Gastroesophageal sphincter (tissue), 4 donors: ENCODE measurements around the gene WRNIP1. TPM values are rescaled to one million over a fixed set of nuclear protein-coding genes. Genes with fewer than 3 reads are reported as not detected.
A peak's percentile ranks its signal among the peaks of the same experiment; 100 is the strongest.
"Not testable (repeated sequence)": the region's sequence is repeated elsewhere in the genome, so short reads cannot be mapped to it uniquely, and the experiment has no call there.

Experiments used
- ATAC-seq: fragments of 150-250 bp; one replicate; pipeline ENCODE4 v1.9.1; 2016; ENCODE audit warnings: mild to moderate bottlenecking, moderate library complexity
- H3K27ac ChIP-seq, 4 donors: fragments of 200-600 bp; sonication (generic) in 3 of 4; 1 replicate in 3 of 4; 2 replicates in 1 of 4; pipeline ENCODE4 v1.5.1; 2016 to 2019
- H3K27me3 ChIP-seq: fragments of 200-600 bp; sonication (generic); one replicate; pipeline ENCODE4 v1.5.1; 2019
- H3K36me3 ChIP-seq, 2 donors: fragments of 200-600 bp; sonication (generic); one replicate each; pipeline ENCODE4 v1.5.1; 2019; ENCODE audit warnings: control low read depth in 1 of 2
- H3K4me1 ChIP-seq, 3 donors: fragments of 200-600 bp; sonication (generic); 1 replicate in 2 of 3; 2 replicates in 1 of 3; pipeline ENCODE4 v1.5.1; 2016 to 2019; ENCODE audit warnings: control low read depth in 2 of 3
- H3K4me3 ChIP-seq, 2 donors: fragments of 200-600 bp; sonication (generic); one replicate each; pipeline ENCODE4 v1.5.1; 2019; ENCODE audit warnings: mild to moderate bottlenecking in 1 of 2, moderate library complexity in 1 of 2
- H3K9me3 ChIP-seq, 3 donors: fragments of 200-600 bp; sonication (generic); one replicate each; pipeline ENCODE4 v1.5.1; 2017 to 2019; ENCODE audit warnings: control low read depth in 2 of 3
- EP300 ChIP-seq: sonication (generic); formaldehyde crosslinking; IDR thresholded peaks from one replicate; pipeline ENCODE4 v1.6.1; 2017; ENCODE audit warnings: antibody characterized with exemption, mild to moderate bottlenecking
- POLR2A ChIP-seq, 2 donors: fragments of 450-650 bp; IDR thresholded peaks; one replicate each; pipeline ENCODE4 v1.6.1; 2017; ENCODE audit warnings: antibody characterized with exemption in 2 of 2, mild to moderate bottlenecking in 2 of 2, moderate library complexity in 1 of 2
- POLR2AphosphoS5 ChIP-seq: sonication (generic); formaldehyde crosslinking; IDR thresholded peaks from one replicate; pipeline ENCODE4 v1.6.1; 2017; ENCODE audit warnings: antibody characterized with exemption
- WGBS, 2 donors: methylation state at CpG; one replicate each; pipeline ENCODE4 v1.1.5; 2018; ENCODE audit warnings: low coverage in 1 of 2; 5-methylcytosine and 5-hydroxymethylcytosine counted together
- total RNA-seq, 4 donors: library from RNA; depleted of rRNA; stranded (reverse); fragments of >200 nt; gene quantifications; one replicate each; pipeline ENCODE4 v1.1.0, GENCODE V29; 2016
- TF ChIP-seq, protein P1 (sequence below), 4 experiments: fragments of 200-600 bp in 2 of 4; fragments of 450-650 bp in 2 of 4; sonication (generic) in 1 of 4; IDR thresholded peaks; one replicate each; pipeline ENCODE4 v1.5.1; 2017 to 2019; ENCODE audit warnings: antibody characterized with exemption in 4 of 4, mild to moderate bottlenecking in 2 of 4, moderate library complexity in 2 of 4

The WRNIP1 gene
- total RNA-seq, 4 donors from 2014 or later, result 48.1 to 66.1 (median 57.1) TPM

DNA sequence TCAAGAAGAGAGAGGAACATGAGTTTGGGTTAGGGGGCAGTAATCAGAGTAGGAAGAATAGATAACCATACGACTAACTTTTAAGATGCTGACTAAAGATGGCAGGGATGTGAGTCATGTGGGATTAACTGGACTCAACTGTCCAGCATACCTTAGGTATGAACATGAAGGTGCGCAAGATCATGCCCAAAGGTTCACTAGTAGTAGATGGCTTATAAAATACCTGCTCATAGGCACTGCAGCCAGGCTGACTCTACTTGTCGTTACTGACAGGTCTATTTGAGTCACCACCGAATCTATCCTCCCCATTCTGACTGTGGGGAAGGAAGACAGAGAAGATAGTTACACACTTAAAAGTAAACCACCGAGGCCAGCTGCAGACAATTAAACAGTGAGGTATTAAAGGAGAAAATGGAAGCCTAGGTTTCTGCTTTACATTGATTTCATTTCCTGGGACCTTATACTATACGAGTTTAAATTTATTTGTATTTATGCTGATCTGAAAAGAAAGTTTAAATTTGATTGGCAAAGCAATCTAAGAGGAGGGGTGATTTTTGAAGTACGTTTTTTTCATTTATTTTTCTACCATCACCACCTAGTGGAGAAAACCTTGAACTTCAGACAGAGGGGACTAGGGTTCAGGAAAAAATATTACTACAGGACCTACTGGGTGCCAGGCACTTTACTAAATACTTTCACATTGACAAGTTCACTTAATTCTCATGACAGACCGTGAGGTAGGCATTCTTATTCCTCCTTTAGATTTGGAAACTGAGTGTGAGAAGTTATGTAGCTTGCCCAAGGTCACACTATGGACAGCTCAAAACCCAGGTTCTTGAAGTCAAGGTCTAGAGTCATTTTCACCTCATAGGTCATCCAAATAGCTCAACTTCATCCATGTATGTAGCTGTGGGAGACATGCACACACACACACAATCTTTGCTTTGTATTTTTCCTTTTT, 4.0 kb upstream of the WRNIP1 start:
- no peak for ATAC-seq
- H3K36me3 ChIP-seq, result no peaks in the 10 kb centered on the region
- H3K4me3 ChIP-seq, result no peak overlapping the region
- H3K27ac ChIP-seq, result no peak overlapping the region
- peaks cover 0 to 16% (median 4%) of the 10 kb centered on the region in 3 donors for H3K4me1 ChIP-seq
- no peaks in the 10 kb centered on the region for H3K27me3 ChIP-seq
- H3K9me3 ChIP-seq, result no peaks in the 10 kb centered on the region
- WGBS, 2 donors, result 83 to 84% methylated on average over 8 of the region's 8 CpGs
- TF ChIP-seq, protein P1, sequence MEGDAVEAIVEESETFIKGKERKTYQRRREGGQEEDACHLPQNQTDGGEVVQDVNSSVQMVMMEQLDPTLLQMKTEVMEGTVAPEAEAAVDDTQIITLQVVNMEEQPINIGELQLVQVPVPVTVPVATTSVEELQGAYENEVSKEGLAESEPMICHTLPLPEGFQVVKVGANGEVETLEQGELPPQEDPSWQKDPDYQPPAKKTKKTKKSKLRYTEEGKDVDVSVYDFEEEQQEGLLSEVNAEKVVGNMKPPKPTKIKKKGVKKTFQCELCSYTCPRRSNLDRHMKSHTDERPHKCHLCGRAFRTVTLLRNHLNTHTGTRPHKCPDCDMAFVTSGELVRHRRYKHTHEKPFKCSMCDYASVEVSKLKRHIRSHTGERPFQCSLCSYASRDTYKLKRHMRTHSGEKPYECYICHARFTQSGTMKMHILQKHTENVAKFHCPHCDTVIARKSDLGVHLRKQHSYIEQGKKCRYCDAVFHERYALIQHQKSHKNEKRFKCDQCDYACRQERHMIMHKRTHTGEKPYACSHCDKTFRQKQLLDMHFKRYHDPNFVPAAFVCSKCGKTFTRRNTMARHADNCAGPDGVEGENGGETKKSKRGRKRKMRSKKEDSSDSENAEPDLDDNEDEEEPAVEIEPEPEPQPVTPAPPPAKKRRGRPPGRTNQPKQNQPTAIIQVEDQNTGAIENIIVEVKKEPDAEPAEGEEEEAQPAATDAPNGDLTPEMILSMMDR (IDR thresholded peaks at IDR 0.05), result peak in 2 of 4 experiments; percentile 26 to 31
- TF ChIP-seq EP300, result no peak

DNA sequence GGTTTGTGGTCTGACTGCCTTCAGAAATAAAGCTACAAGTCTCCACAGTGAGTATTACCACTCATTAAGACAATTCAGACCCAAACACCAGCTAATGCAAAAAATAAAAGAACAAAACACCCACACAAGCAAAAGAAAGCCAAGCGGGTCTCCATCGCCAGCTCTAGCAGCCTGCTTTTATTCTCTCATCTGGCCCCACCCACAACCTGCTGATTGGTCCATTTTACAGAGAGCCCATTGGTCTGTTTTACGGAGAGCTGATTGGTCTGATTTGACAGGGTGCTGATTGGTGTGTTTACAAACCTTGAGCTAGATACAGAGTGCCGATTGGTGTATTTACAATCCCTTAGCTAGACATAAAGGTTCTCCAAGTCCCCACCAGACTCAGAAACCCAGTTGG, 2.3 kb upstream of the WRNIP1 start:
- not testable (repeated sequence) for H3K4me3 ChIP-seq, ATAC-seq, H3K27me3 ChIP-seq, H3K9me3 ChIP-seq, H3K27ac ChIP-seq, H3K36me3 ChIP-seq
- H3K4me1 ChIP-seq, result peaks cover 0 to 22% (median 12%) of the 10 kb centered on the region in 3 donors
- WGBS, 2 donors, result 89 to 91% methylated on average over 2 to 4 of the region's 4 CpGs

DNA sequence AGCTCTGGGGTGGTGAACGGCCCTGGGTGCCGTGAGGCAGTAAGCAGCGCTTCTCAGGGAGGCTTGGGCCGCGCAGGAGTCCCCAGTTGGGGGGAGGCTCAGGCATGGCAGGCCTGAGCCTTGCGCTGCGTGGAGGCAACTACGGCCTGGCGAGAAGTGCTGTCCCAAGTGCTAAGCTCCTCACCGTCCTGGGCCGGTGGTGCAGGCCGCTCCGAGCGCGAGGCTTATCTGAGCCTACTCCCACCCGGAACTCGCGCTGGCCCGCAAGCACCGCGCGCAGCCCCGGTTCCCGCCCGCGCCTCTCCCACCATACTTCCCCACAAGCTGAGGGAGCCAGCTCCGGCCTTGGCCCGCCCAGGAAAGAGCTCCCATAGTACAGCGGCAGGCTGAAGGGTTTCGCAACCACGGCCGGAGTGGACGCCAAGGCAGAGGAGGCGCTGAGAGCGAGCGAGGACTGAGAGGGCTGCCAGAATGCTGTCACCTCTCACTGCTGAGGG, 1.8 kb upstream of the WRNIP1 start:
- no peak overlapping the region for H3K27ac ChIP-seq
- H3K4me3 ChIP-seq, result no peak overlapping the region
- no peaks in the 10 kb centered on the region for H3K9me3 ChIP-seq
- H3K4me1 ChIP-seq, result peaks cover 0 to 27% (median 18%) of the 10 kb centered on the region in 3 donors
- H3K36me3 ChIP-seq, result no peaks in the 10 kb centered on the region
- TF ChIP-seq POLR2A (IDR thresholded peaks at IDR 0.05) (no peak), EP300 (no peak), POLR2AphosphoS5 (no peak)
- TF ChIP-seq, protein P1 (IDR thresholded peaks at IDR 0.05), result no peak
- no peaks in the 10 kb centered on the region for H3K27me3 ChIP-seq
- no peak for ATAC-seq
- no CpG with 5 or more reads among the region's 36 CpGs for WGBS, 2 donors

DNA sequence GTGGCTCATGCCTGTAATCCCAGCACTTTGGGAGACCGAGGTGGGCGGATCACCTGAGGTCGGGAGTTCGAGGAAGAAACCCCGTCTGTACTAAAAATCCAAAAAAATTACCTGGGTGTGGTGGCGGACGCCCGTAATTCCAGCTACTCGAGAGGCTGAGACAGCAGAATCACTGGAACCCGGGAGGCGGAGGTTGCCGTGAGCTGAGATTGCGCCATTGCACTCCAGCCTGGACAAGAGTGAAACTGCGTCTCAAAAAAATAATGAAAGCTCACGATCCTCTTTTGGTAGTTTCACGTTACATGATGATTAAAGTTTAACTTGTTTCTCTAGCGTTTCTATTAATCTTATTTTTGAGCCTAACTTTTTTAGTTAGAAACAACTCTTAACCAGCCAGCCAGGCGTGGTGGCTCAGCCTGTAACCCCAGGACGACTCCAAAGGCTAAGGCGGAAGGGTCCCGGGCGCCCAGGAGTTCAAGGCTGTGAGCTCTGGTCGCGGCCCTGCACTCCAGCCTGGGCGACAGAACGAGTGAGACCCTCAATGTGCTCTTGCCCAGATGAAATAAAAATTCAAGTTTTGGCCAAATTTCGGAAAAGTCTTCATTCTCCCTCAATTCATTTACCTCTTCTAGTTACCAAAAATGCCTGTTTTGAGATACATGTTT, 1.2 kb upstream of the WRNIP1 start:
- H3K27me3 ChIP-seq, result no peaks in the 10 kb centered on the region
- H3K4me3 ChIP-seq, result peak overlapping the region; percentile 46 to 74
- no peak for ATAC-seq
- no peaks in the 10 kb centered on the region for H3K36me3 ChIP-seq
- peak overlapping the region; percentile 84 to 99 (median 94) for H3K27ac ChIP-seq
- H3K9me3 ChIP-seq, result no peaks in the 10 kb centered on the region
- WGBS, 2 donors, result 68 to 77% methylated on average over 15 to 24 of the region's 27 CpGs
- TF ChIP-seq POLR2AphosphoS5 (no peak), EP300 (no peak), POLR2A (IDR thresholded peaks at IDR 0.05) (no peak)
- TF ChIP-seq, protein P1 (IDR thresholded peaks at IDR 0.05), result no peak
- peaks cover 0 to 33% (median 21%) of the 10 kb centered on the region in 3 donors for H3K4me1 ChIP-seq

DNA sequence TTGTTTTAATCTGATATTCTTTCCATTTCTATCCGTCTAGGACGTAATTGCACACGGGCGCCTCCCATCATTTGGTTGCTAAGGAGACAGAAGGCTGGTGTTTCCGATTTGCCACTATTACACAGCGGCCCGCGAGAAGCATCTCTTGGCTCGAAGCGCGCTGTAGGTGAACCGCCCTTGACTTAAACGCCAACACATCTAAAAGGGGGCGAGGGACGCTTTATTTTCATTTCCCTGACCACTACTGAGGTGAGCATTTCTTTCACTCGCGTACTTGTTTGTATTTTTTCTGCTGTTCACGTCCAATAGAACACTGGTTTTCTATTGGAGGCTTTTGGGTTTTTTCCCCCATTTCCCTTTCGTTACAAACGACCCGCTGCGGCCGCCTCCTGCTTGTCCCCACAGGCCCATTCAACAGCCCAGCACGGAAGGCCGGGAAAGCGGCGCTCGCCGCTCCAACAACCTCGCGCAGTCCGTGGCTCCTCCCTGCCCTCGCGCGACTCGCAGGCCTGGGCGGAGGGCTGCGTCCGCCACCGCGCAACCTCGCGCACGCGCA, 505 bp upstream of the WRNIP1 start:
- ATAC-seq, result peak; percentile 91
- no peaks in the 10 kb centered on the region for H3K27me3 ChIP-seq
- peak overlapping the region; percentile 46 to 74 for H3K4me3 ChIP-seq
- peaks cover 0 to 40% (median 21%) of the 10 kb centered on the region in 3 donors for H3K4me1 ChIP-seq
- TF ChIP-seq, protein P1 (IDR thresholded peaks at IDR 0.05), result no peak
- peak in 1 of 2 donors; percentile 27 for TF ChIP-seq POLR2A (IDR thresholded peaks at IDR 0.05)
- TF ChIP-seq POLR2AphosphoS5, result peak; percentile 27
- TF ChIP-seq EP300, result no peak
- H3K36me3 ChIP-seq, result no peaks in the 10 kb centered on the region
- no peaks in the 10 kb centered on the region for H3K9me3 ChIP-seq
- peak overlapping the region; percentile 84 to 99 (median 94) for H3K27ac ChIP-seq
- 1% methylated on average over 15 to 32 of the region's 45 CpGs for WGBS, 2 donors
